CD4-positive, alpha-beta memory T cell (primary cell): Measurements from ENCODE around the gene APIP. TPM values are rescaled to one million over a fixed set of nuclear protein-coding genes. Genes with fewer than 3 reads are reported as not detected.

ENCODE experiments used
- CTCF ChIA-PET: fragments of 350-600 bp; sonication (Branson Sonifier 250); formaldehyde crosslinking; loops from one replicate; lab custom pipeline; 2021; ENCODE audit warnings: inconsistent platforms; ENCODE audit not compliant: partially characterized antibody; lab: Charles Lee
- POLR2A ChIA-PET: fragments of 350-600 bp; sonication (Branson Sonifier 250); formaldehyde crosslinking; loops from one replicate; lab custom pipeline; 2021; ENCODE audit not compliant: partially characterized antibody; lab: Charles Lee
- DNase-seq, 5 donors: peaks; one replicate each; pipeline versions ENCODE4 v3.0.0 to v3.0.0-alpha.2; 2020 to 2022; ENCODE audit warnings: mixed read lengths in 1 of 5
- H3K27ac ChIP-seq: one replicate; pipeline ENCODE4 v1.7.0; 2013; ENCODE audit warnings: low read depth, low read length
- H3K27me3 ChIP-seq: 2 replicates; pipeline ENCODE4 v1.7.0; 2013; ENCODE audit warnings: mild to moderate bottlenecking, low read length, moderate library complexity; ENCODE audit not compliant: insufficient read depth
- H3K36me3 ChIP-seq: 2 replicates; pipeline ENCODE4 v1.7.0; 2013; ENCODE audit warnings: mild to moderate bottlenecking, low read length, moderate library complexity; ENCODE audit not compliant: insufficient read depth
- H3K4me1 ChIP-seq: 2 replicates; pipeline ENCODE4 v1.7.0; 2013; ENCODE audit warnings: mild to moderate bottlenecking, low read length, moderate library complexity; ENCODE audit not compliant: insufficient read depth
- H3K4me3 ChIP-seq, 2 donors: one replicate each; pipeline ENCODE4 v1.7.0; 2013; ENCODE audit warnings: low read length in 2 of 2, mild to moderate bottlenecking in 1 of 2
- H3K9me3 ChIP-seq, 2 donors: one replicate each; pipeline ENCODE4 v1.7.0; 2013; ENCODE audit warnings: low read length in 2 of 2, control low read depth in 1 of 2; ENCODE audit not compliant: control insufficient read depth in 1 of 2
- H3K27ac Mint-ChIP-seq, 7 donors: one replicate each; pipeline ENCODE4 v1.8.0; 2020 to 2021; ENCODE audit warnings: mixed read lengths in 7 of 7, mild to moderate bottlenecking in 6 of 7, inconsistent platforms in 3 of 7, moderate library complexity in 3 of 7
- H3K27me3 Mint-ChIP-seq, 2 donors: one replicate each; pipeline ENCODE4 v1.8.0; 2020 to 2021; ENCODE audit warnings: mixed read lengths in 2 of 2
- H3K36me3 Mint-ChIP-seq, 2 donors: one replicate each; pipeline ENCODE4 v1.8.0; 2020 to 2021; ENCODE audit warnings: mixed read lengths in 2 of 2, inconsistent platforms in 1 of 2, mild to moderate bottlenecking in 1 of 2
- H3K4me1 Mint-ChIP-seq, 4 donors: one replicate each; pipeline ENCODE4 v1.8.0; 2020 to 2021; ENCODE audit warnings: mixed read lengths in 4 of 4, mild to moderate bottlenecking in 1 of 4
- H3K4me3 Mint-ChIP-seq, 8 donors: one replicate each; pipeline ENCODE4 v1.8.0; 2020 to 2021; ENCODE audit warnings: mixed read lengths in 8 of 8, mild to moderate bottlenecking in 7 of 8, moderate library complexity in 6 of 8, inconsistent platforms in 3 of 8
- H3K9me3 Mint-ChIP-seq, 8 donors: one replicate each; pipeline ENCODE4 v1.8.0; 2020 to 2021; ENCODE audit warnings: mixed read lengths in 8 of 8, mild to moderate bottlenecking in 5 of 8, inconsistent platforms in 3 of 8, moderate library complexity in 1 of 8
- intact Hi-C: fragments of 100-400 bp; cut with micrococcal nuclease; formaldehyde crosslinking; loops from one replicate; pipeline ENCODE4 v1.15.1; 2023
- polyA plus RNA-seq, 2 donors: library from polyadenylated mRNA; unstranded; fragments of 300-500 nt; fragmentation: Illumina TruSeq; gene quantifications; one replicate each; pipeline ENCODE4 v1.2.3, GENCODE V29; 2021
- total RNA-seq, 2 experiments: library from RNA; stranded (reverse); gene quantifications; one replicate each; pipeline ENCODE4 v1.2.3, GENCODE V29; 2021

The APIP gene
- total RNA-seq (10 to 100 TPM; 17.7 to 18.4 TPM), polyA plus RNA-seq (10 to 100 TPM; 17.2 to 27.6 TPM)

- Histone ChIP-seq H3K36me3 (no peaks in the 10 kb centered on the region), H3K4me1 (peaks cover 29% of the 10 kb centered on the region), H3K27me3 (no peaks in the 10 kb centered on the region), H3K9me3 (no peaks in the 10 kb centered on the region), H3K27ac (peak within 1 kb of the TSS; percentile 81), H3K4me3 (peak within 1 kb of the TSS; percentile 93 to 95)
- intact Hi-C loops, result loop anchor here (1.0 to 5.0 kb wide), 6 partner anchors 166 to 1371 kb away; partner anchors contain the start of gene COMMD9
- Mint-ChIP-seq H3K4me3 (peak within 1 kb of the TSS; percentile 90 to 100 (median 96)), H3K27me3 (no peaks in the 10 kb centered on the region), H3K4me1 (peaks cover 31 to 55% (median 40%) of the 10 kb centered on the region in 4 donors), H3K27ac (peak within 1 kb of the TSS; percentile 95 to 99 (median 97)), H3K36me3 (peaks cover 8 to 12% of the 10 kb centered on the region in 2 donors), H3K9me3 (peaks cover 0 to 2% (median 0%) of the 10 kb centered on the region in 8 donors)
- ChIA-PET CTCF (interaction anchor here (1.2 to 1.8 kb wide), 3 partner anchors 9 to 483 kb away, joined by 4 to 7 read pairs (median 6); no protein-coding TSS in a partner anchor), POLR2A (interaction anchor here (0.5 to 2.1 kb wide), 11 partner anchors 9 to 810 kb away, joined by 3 to 14 read pairs (median 3); partner anchors contain the start of genes ABTB2 and NAT10)
- peak; percentile 83 to 95 (median 85) for DNase-seq
Observed at GRCh38 chr11:34916015-34916842, at the start of gene APIP, which contains the start of gene PDHX. APIP (minus strand) TSS chr11:34916379; CDS start chr11:34916284, 95 bp downstream. PDHX (plus strand) TSS chr11:34916618; CDS start chr11:34916656, 38 bp downstream.

GRCh38 chr11:34964610-34965331 lies 48.6 kb upstream of the APIP start:
- peaks cover 23 to 45% of the 10 kb centered on the region in 2 donors for H3K36me3 Mint-ChIP-seq
- Histone ChIP-seq H3K4me3 (no peak overlapping the region), H3K27me3 (no peaks in the 10 kb centered on the region), H3K36me3 (peaks cover 9% of the 10 kb centered on the region), H3K27ac (no peak overlapping the region), H3K9me3 (no peaks in the 10 kb centered on the region), H3K4me1 (no peaks in the 10 kb centered on the region)
- peaks cover 0 to 1% (median 0%) of the 10 kb centered on the region in 4 donors for H3K4me1 Mint-ChIP-seq
- POLR2A ChIA-PET, result no interaction called here
- H3K4me3 Mint-ChIP-seq, result no peak overlapping the region
- H3K27ac Mint-ChIP-seq, result peak overlapping the region in 2 of 7 donors; percentile 22 to 47
- H3K27me3 Mint-ChIP-seq, result no peaks in the 10 kb centered on the region
- no peak for DNase-seq
- intact Hi-C loops, result no loop called here
- H3K9me3 Mint-ChIP-seq, result no peaks in the 10 kb centered on the region
- CTCF ChIA-PET, result interaction anchor here (1.0 kb wide), 1 partner anchor 12 kb away, joined by 3 read pairs; no protein-coding TSS in a partner anchor

GRCh38 chr11:34963351-34963750 lies 47.2 kb upstream of the APIP start:
- Mint-ChIP-seq H3K9me3 (no peaks in the 10 kb centered on the region), H3K27ac (no peak overlapping the region), H3K27me3 (no peaks in the 10 kb centered on the region), H3K36me3 (peaks cover 29 to 44% of the 10 kb centered on the region in 2 donors), H3K4me1 (peaks cover 0 to 2% (median 0%) of the 10 kb centered on the region in 4 donors), H3K4me3 (no peak overlapping the region)
- no peaks in the 10 kb centered on the region for H3K9me3 ChIP-seq
- CTCF ChIA-PET, result interaction anchor here (1.0 kb wide), 1 partner anchor 38 kb away, joined by 3 read pairs; no protein-coding TSS in a partner anchor
- DNase-seq, result no peak
- intact Hi-C loops, result no loop called here
- no peaks in the 10 kb centered on the region for H3K4me1 ChIP-seq
- POLR2A ChIA-PET, result no interaction called here
- H3K36me3 ChIP-seq, result peaks cover 9% of the 10 kb centered on the region
- no peaks in the 10 kb centered on the region for H3K27me3 ChIP-seq
- no peak overlapping the region for H3K4me3 ChIP-seq
- H3K27ac ChIP-seq, result no peak overlapping the region

GRCh38 chr11:34962034-34962433 lies 45.9 kb upstream of the APIP start:
- Mint-ChIP-seq H3K4me3 (no peak overlapping the region), H3K36me3 (peaks cover 26 to 35% of the 10 kb centered on the region in 2 donors), H3K27ac (no peak overlapping the region), H3K27me3 (no peaks in the 10 kb centered on the region), H3K4me1 (peaks cover 0 to 2% (median 0%) of the 10 kb centered on the region in 4 donors), H3K9me3 (no peaks in the 10 kb centered on the region)
- Histone ChIP-seq H3K4me1 (no peaks in the 10 kb centered on the region), H3K9me3 (no peaks in the 10 kb centered on the region), H3K27ac (no peak overlapping the region), H3K36me3 (peaks cover 15% of the 10 kb centered on the region), H3K27me3 (no peaks in the 10 kb centered on the region), H3K4me3 (no peak overlapping the region)
- POLR2A ChIA-PET, result no interaction called here
- CTCF ChIA-PET, result interaction anchor here (1.0 kb wide), 1 partner anchor 37 kb away, joined by 3 read pairs; no protein-coding TSS in a partner anchor
- no peak for DNase-seq
- intact Hi-C loops, result no loop called here

- intact Hi-C loops, result no loop called here
- Mint-ChIP-seq H3K27me3 (no peaks in the 10 kb centered on the region), H3K9me3 (no peaks in the 10 kb centered on the region), H3K4me1 (peaks cover 0 to 2% (median under 1%) of the 10 kb centered on the region in 4 donors), H3K36me3 (peaks cover 18 to 28% of the 10 kb centered on the region in 2 donors), H3K27ac (no peak overlapping the region), H3K4me3 (no peak overlapping the region)
- no peak for DNase-seq
- H3K4me3 ChIP-seq, result no peak overlapping the region
- CTCF ChIA-PET, result interaction anchor here (1.5 kb wide), 1 partner anchor 345 kb away, joined by 5 read pairs; no protein-coding TSS in a partner anchor
- H3K27me3 ChIP-seq, result no peaks in the 10 kb centered on the region
- POLR2A ChIA-PET, result interaction anchor here (1.0 kb wide), 1 partner anchor 11 kb away, joined by 3 read pairs; no protein-coding TSS in a partner anchor
- H3K9me3 ChIP-seq, result no peaks in the 10 kb centered on the region
- H3K36me3 ChIP-seq, result peaks cover 16% of the 10 kb centered on the region
- no peaks in the 10 kb centered on the region for H3K4me1 ChIP-seq
- H3K27ac ChIP-seq, result no peak overlapping the region
Observed at GRCh38 chr11:34960277-34960676, 44.1 kb upstream of the APIP start.

- H3K4me3 Mint-ChIP-seq, result no peak overlapping the region
- Histone ChIP-seq H3K36me3 (peaks cover 16% of the 10 kb centered on the region), H3K27ac (no peak overlapping the region), H3K4me1 (no peaks in the 10 kb centered on the region), H3K9me3 (no peaks in the 10 kb centered on the region), H3K27me3 (no peaks in the 10 kb centered on the region), H3K4me3 (no peak overlapping the region)
- H3K27me3 Mint-ChIP-seq, result no peaks in the 10 kb centered on the region
- intact Hi-C loops, result no loop called here
- CTCF ChIA-PET, result interaction anchor here (1.5 kb wide), 1 partner anchor 346 kb away, joined by 5 read pairs; no protein-coding TSS in a partner anchor
- peak overlapping the region in 3 of 7 donors; percentile 1 to 33 (median 5) for H3K27ac Mint-ChIP-seq
- peaks cover 0 to 2% (median under 1%) of the 10 kb centered on the region in 4 donors for H3K4me1 Mint-ChIP-seq
- H3K36me3 Mint-ChIP-seq, result peaks cover 18 to 26% of the 10 kb centered on the region in 2 donors
- POLR2A ChIA-PET, result interaction anchor here (1.0 kb wide), 1 partner anchor 10 kb away, joined by 3 read pairs; no protein-coding TSS in a partner anchor
- no peaks in the 10 kb centered on the region for H3K9me3 Mint-ChIP-seq
- no peak for DNase-seq
Observed at GRCh38 chr11:34959770-34960169, 43.6 kb upstream of the APIP start.
